GM21360 (cell line): ENCODE results near the gene RNASE13.
A peak's percentile ranks its signal among the peaks of the same experiment; 100 is the strongest.
"Not testable (repeated sequence)": the region's sequence is repeated elsewhere in the genome, so short reads cannot be mapped to it uniquely, and the experiment has no call there.

ENCODE experiments used
- ATAC-seq: cut with Tn5 transposase; IDR thresholded peaks from one replicate; pipeline ENCODE4 v1.9.1; 2021; ENCODE audit warnings: mild to moderate bottlenecking, moderate library complexity; ENCODE audit not compliant: unreplicated experiment

The RNASE13 gene

GRCh38 chr14:20996521-20996920 lies 38.1 kb downstream of the RNASE13 start:
- ATAC-seq = no peak

- ATAC-seq = peak; percentile 90
These were observed 44.6 kb downstream of the RNASE13 start, which contains the start of gene METTL17 for GRCh38 chr14:20989787-20990600. Gene METTL17, plus strand, starts transcription at chr14:20989980. Its CDS starts 23 bp downstream, at chr14:20990003.

GRCh38 chr14:20989471-20989786 lies 45.2 kb downstream of the RNASE13 start:
- no peak for ATAC-seq

- no peak for ATAC-seq
These were observed 45.7 kb downstream of the RNASE13 start for GRCh38 chr14:20988717-20989470.

- ATAC-seq = no peak
These were observed 47.8 kb downstream of the RNASE13 start for GRCh38 chr14:20986811-20987210.

- not testable (repeated sequence) for ATAC-seq
These were observed 49.0 kb downstream of the RNASE13 start for GRCh38 chr14:20985650-20986049.
